Parathyroid adenoma (tissue), 2 donors: Measurements from ENCODE around the gene DIAPH1.
A peak's percentile ranks its signal among the peaks of the same experiment; 100 is the strongest.

Experiments
- H2AFZ ChIP-seq: fragments of 300-600 bp; sonication (generic); one replicate; pipeline ENCODE4 v1.7.0; 2017; ENCODE audit warnings: antibody characterized with exemption, mild to moderate bottlenecking
- H3K27ac ChIP-seq: fragments of 300-600 bp; sonication (generic); one replicate; pipeline ENCODE4 v1.7.0; 2017
- H3K27me3 ChIP-seq: fragments of 300-600 bp; sonication (generic); one replicate; pipeline ENCODE4 v1.7.0; 2017; ENCODE audit warnings: low read length; ENCODE audit not compliant: control insufficient read depth, insufficient read depth
- H3K36me3 ChIP-seq: fragments of 300-600 bp; sonication (generic); one replicate; pipeline ENCODE4 v1.7.0; 2017; ENCODE audit warnings: low read length; ENCODE audit not compliant: control insufficient read depth, insufficient read depth
- H3K4me1 ChIP-seq: fragments of 300-600 bp; sonication (generic); one replicate; pipeline ENCODE4 v1.7.0; 2017; ENCODE audit warnings: control low read depth
- H3K4me2 ChIP-seq: fragments of 300-600 bp; sonication (generic); one replicate; pipeline ENCODE4 v1.7.0; 2017; ENCODE audit warnings: low read length
- H3K4me3 ChIP-seq: fragments of 300-600 bp; sonication (generic); one replicate; pipeline ENCODE4 v1.7.0; 2017; ENCODE audit warnings: low read depth, low read length
- H3K79me2 ChIP-seq: fragments of 300-600 bp; sonication (generic); one replicate; pipeline ENCODE4 v1.7.0; 2017; ENCODE audit warnings: control low read depth
- H3K9ac ChIP-seq: fragments of 300-600 bp; sonication (generic); one replicate; pipeline ENCODE4 v1.7.0; 2017; ENCODE audit warnings: mild to moderate bottlenecking
- H3K9me3 ChIP-seq: fragments of 300-600 bp; sonication (generic); one replicate; pipeline ENCODE4 v1.7.0; 2017; ENCODE audit warnings: low read length; ENCODE audit not compliant: control insufficient read depth
- TF ChIP-seq, protein P1 (sequence below): fragments of 300-600 bp; sonication (generic); IDR thresholded peaks from one replicate; pipeline ENCODE4 v1.7.0; 2017; ENCODE audit warnings: antibody characterized with exemption, mild to moderate bottlenecking
- donor health status: primary hyperparathyroidism.

DIAPH1 gene

DNA sequence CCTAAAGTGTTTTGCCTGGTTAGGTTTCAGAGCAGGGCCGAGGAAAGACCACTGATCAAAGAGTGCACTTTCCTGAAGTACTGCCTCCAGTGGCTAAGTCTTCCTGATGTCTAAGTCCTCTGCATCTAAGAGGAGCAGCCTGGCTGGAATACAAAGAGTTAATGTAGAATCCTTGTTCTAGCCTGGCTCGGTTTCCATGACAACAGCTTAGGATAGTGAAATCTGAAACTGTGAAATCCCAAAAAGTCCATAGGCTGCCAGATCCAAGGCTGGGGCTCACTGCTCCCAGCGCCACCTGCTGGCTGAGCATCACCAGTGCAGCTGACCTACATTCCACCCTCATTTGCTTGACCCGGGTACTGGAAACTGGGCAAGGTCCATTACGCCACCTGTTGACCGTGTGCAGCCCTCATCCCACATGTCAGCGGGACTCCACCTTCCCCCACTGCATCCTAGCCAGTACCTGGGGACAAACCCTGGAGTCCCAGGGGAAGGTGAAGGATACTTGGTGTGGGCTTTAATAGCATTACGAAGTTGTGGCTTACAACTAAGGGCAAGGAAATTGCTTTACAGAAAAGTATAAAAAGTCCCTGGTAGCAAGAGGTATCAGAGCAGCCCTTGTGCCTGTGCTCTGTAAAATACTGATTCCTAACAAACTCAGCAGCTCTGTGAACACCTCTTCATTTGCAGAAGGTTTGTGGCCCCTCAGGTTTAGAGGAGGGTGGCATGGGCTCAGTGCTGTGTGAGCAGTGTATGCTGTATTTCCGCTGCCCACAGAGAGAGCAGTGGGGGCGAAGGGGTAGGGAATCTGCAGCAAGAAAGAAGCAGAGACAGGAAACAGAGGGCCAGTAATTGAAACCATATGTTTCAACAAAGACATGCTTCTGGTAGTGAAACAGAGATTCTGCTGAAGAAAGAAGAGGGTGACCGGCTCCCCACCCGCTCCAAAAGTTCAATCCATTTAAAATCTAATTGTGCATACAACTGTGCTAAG is 93.9 kb downstream of the DIAPH1 start:
- H3K4me3 ChIP-seq = peak overlapping the region; percentile 34
- H3K9ac ChIP-seq = peak overlapping the region; percentile 14
- H3K4me2 ChIP-seq = peak overlapping the region; percentile 17
- peaks cover 10% of the 10 kb centered on the region for H3K79me2 ChIP-seq
- peaks cover 60% of the 10 kb centered on the region for H3K4me1 ChIP-seq
- no peaks in the 10 kb centered on the region for H3K36me3 ChIP-seq
- no peaks in the 10 kb centered on the region for H3K9me3 ChIP-seq
- H3K27me3 ChIP-seq = no peaks in the 10 kb centered on the region
- H3K27ac ChIP-seq = peak overlapping the region; percentile 98
- H2AFZ ChIP-seq = peak overlapping the region; percentile 59
- TF ChIP-seq, protein P1, sequence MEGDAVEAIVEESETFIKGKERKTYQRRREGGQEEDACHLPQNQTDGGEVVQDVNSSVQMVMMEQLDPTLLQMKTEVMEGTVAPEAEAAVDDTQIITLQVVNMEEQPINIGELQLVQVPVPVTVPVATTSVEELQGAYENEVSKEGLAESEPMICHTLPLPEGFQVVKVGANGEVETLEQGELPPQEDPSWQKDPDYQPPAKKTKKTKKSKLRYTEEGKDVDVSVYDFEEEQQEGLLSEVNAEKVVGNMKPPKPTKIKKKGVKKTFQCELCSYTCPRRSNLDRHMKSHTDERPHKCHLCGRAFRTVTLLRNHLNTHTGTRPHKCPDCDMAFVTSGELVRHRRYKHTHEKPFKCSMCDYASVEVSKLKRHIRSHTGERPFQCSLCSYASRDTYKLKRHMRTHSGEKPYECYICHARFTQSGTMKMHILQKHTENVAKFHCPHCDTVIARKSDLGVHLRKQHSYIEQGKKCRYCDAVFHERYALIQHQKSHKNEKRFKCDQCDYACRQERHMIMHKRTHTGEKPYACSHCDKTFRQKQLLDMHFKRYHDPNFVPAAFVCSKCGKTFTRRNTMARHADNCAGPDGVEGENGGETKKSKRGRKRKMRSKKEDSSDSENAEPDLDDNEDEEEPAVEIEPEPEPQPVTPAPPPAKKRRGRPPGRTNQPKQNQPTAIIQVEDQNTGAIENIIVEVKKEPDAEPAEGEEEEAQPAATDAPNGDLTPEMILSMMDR = peak; percentile 100

DNA sequence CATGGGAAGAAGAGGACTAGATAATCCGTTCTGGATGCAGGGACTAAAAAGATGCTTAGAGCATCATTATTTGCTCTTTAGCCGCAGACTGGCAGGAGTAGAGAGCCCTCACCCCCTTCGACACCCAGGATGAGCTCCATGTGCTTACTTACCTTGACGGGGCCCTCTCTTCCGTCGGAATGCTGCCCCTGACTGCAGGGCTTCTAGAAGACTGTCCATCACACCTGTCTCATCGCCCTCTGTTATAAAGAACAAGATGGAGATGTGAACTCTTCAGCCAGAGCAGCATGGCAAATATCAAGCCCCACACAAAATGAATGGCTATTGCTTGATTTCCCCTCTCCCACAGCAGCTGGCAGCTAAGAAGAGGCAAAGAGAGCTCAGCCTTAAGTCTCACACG is 94.8 kb downstream of the DIAPH1 start:
- H3K4me1 ChIP-seq = peaks cover 51% of the 10 kb centered on the region
- peak overlapping the region; percentile 98 for H3K27ac ChIP-seq
- peak overlapping the region; percentile 59 for H2AFZ ChIP-seq
- peak overlapping the region; percentile 17 for H3K4me2 ChIP-seq
- no peaks in the 10 kb centered on the region for H3K36me3 ChIP-seq
- TF ChIP-seq, protein P1 = no peak
- H3K27me3 ChIP-seq = no peaks in the 10 kb centered on the region
- H3K9me3 ChIP-seq = no peaks in the 10 kb centered on the region
- peaks cover 10% of the 10 kb centered on the region for H3K79me2 ChIP-seq
- H3K9ac ChIP-seq = no peak overlapping the region
- H3K4me3 ChIP-seq = peak overlapping the region; percentile 34

DNA sequence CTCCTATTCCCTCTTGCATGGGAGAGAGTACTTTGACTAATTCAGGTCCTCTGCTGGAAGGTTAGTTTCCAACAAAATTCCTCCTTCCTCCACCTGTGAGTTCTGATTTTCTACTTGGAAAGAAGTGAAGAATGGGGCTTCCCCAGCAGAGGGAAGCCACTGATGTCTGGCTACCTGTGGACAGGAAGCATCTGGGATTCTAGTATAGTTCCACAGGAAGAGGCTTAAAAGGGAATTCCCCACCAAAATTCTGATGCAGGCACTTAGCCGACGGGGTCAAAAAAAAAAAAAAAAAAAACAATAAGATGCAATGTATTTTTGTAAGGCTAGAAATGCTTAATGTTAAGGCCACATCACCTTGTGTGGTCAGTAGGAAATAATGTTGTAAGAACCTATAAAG is 96.5 kb downstream of the DIAPH1 start:
- Histone ChIP-seq H3K27me3 (no peaks in the 10 kb centered on the region), H3K4me2 (no peak overlapping the region), H3K27ac (peak overlapping the region; percentile 43), H3K4me3 (no peak overlapping the region), H3K36me3 (no peaks in the 10 kb centered on the region), H3K9ac (no peak overlapping the region), H3K9me3 (no peaks in the 10 kb centered on the region), H2AFZ (no peak overlapping the region), H3K79me2 (peaks cover 10% of the 10 kb centered on the region), H3K4me1 (peaks cover 46% of the 10 kb centered on the region)
- TF ChIP-seq, protein P1 = no peak

DNA sequence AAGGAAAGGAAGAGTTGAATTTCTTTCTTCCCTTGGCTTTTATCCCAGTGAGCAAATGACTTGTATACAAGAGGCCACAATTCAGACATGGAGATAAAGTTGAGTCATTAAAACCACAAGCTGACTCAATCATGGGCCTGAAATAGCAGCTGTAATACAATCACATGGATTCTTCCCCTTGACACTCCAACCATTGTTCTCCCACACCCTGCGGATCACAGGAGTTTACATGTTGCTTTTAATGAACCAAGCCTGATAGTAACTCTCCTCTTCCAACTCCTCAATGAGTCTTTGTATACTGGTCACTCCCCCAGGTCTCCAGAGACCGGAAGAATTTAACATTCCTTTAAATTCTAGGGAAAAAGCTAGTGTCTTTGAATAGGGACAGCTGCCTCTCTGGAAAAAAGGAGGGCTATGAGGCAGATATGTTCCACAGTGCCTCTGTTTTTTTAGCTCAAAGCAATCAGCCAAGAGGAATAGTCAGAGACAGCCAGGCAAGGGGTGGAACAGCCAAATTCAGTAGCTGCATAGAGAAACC is 97.5 kb downstream of the DIAPH1 start:
- Histone ChIP-seq H3K36me3 (no peaks in the 10 kb centered on the region), H3K27me3 (no peaks in the 10 kb centered on the region), H2AFZ (no peak overlapping the region), H3K4me1 (peaks cover 49% of the 10 kb centered on the region), H3K4me3 (no peak overlapping the region), H3K4me2 (no peak overlapping the region), H3K9me3 (no peaks in the 10 kb centered on the region), H3K9ac (no peak overlapping the region), H3K79me2 (peaks cover 10% of the 10 kb centered on the region), H3K27ac (peak overlapping the region; percentile 43)
- TF ChIP-seq, protein P1 = no peak
